GM21529 (cell line): ENCODE results near the gene CSPG4.
"Not testable (repeated sequence)": the region's sequence is repeated elsewhere in the genome, so short reads cannot be mapped to it uniquely, and the experiment has no call there.

ENCODE experiments used
- ATAC-seq: cut with Tn5 transposase; IDR thresholded peaks from one replicate; pipeline ENCODE4 v1.9.1; 2021; ENCODE audit not compliant: unreplicated experiment

The CSPG4 gene

DNA sequence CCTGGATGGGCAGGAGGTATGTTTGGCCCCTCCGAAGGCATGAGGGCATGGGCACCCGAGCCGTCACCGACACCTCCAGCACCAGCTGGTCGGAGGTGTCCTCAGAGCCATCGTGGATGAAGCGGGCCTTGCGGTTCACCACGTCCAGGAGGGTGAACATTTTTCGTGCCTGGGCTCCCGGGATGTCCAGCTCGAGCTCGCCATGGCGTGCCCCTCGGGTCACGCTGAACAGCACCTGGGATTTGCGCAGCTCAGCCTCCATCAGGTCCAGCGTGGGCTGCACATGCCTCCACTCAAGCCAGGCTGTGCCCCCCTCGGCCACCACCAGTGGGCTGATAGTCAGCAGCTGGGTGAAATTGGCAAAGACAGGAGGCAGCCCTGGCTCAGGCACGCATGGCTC, 23.2 kb downstream of the CSPG4 start:
- not testable (repeated sequence) for ATAC-seq

- no peak for ATAC-seq
These were observed 23.8 kb downstream of the CSPG4 start for GRCh38 chr15:75688831-75689230.

GRCh38 chr15:75688278-75688557, 24.4 kb downstream of the CSPG4 start:
- no peak for ATAC-seq

GRCh38 chr15:75687486-75688277, 25.0 kb downstream of the CSPG4 start:
- no peak for ATAC-seq

- not testable (repeated sequence) for ATAC-seq
These were observed 26.4 kb downstream of the CSPG4 start for GRCh38 chr15:75686212-75686642.

DNA sequence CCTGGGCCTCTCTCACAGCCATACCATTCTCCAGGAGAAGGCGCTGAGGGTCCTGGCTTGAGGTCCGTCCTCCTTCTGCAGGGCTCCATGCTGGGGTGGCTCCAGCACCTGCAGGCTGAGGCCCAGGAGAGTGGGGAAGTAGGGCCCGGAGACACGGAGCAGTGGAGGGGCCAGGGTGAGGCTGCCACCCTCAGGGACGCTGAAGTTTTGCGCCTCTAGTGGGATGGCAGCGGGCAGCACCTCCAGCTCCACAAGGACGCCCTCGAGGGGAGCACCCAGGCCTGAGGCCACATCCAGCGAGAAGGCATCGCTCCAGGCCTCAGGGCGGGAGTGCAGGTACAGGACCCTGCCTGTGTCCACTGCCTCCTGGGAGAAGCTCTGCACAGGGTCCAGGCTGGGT, 27.5 kb downstream of the CSPG4 start:
- no peak for ATAC-seq

- no peak for ATAC-seq
These were observed 28.0 kb downstream of the CSPG4 start for GRCh38 chr15:75684648-75685047.

DNA sequence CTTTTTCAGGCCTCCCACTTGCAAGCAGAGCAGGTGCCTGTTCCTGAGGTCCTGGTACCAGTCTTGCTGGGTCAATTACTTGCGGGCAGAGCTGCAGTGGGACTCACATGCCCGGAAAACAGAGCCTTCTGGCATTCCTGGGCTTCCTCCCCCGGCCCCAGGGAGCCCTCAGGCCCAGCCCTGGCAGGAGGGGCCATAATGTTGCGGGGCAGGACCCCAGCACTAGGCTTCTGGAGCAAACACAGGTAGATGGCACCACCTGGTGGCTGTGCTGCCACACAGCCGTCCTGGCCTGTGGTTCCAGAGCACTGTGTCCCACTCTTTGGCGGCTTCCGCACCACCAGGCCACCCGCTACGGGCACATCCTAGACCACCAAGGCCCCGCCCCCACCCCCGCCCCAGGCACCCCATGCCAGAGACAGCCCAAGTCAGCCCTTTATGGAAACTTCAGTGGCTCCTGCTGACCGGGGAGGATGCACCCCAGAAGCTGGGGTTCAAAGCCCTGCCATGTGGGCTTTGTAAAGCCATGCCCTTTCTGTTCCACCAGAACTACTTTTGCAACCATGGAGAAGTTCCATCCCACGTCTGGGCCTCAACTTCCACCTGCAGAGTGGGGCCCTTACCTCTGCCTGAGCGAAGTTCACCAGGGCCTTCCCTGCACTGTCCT, 28.9 kb downstream of the CSPG4 start:
- not testable (repeated sequence) for ATAC-seq

- ATAC-seq, result no peak
These were observed 30.2 kb downstream of the CSPG4 start for GRCh38 chr15:75682181-75683135.

DNA sequence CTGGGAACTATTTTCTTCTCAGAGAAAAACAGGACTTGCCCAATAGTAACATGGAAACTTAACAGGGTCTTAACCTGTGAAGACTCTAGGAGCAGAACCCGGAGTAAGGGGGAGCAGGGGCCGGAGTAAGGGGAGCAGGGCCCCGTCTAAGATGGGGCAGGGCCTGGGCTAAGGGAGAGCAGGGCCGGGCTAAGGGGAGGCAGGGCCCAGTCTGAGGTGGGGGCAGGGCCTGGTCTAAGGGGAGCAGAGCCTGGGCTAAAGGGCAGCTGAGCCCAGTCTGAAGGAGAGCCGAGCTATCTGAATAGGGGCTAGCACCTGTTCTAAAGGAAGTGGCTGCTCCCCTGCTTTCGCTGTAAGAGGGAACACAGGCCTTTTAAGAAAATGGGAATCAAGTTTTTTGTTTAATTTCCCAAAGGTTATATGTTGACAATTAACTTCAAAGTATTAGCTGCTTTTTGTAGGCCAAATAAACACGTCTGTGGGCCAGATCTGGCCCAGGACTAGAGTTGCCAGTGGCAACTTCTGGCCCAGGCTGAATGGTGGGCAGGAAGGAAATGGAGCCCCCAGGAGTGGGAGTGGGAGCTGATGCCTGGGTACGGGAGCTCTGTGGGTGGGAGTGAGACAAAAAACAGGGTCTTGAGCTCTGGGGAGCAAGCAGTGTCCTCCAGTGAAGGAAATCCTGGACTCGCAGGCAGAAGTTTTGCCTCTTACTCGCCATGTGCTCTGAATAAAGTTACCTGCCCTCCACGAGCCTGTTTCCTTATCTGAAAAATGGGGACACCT, 32.5 kb downstream of the CSPG4 start:
- no peak for ATAC-seq

GRCh38 chr15:75678324-75678690, 34.3 kb downstream of the CSPG4 start:
- ATAC-seq, result not testable (repeated sequence)

DNA sequence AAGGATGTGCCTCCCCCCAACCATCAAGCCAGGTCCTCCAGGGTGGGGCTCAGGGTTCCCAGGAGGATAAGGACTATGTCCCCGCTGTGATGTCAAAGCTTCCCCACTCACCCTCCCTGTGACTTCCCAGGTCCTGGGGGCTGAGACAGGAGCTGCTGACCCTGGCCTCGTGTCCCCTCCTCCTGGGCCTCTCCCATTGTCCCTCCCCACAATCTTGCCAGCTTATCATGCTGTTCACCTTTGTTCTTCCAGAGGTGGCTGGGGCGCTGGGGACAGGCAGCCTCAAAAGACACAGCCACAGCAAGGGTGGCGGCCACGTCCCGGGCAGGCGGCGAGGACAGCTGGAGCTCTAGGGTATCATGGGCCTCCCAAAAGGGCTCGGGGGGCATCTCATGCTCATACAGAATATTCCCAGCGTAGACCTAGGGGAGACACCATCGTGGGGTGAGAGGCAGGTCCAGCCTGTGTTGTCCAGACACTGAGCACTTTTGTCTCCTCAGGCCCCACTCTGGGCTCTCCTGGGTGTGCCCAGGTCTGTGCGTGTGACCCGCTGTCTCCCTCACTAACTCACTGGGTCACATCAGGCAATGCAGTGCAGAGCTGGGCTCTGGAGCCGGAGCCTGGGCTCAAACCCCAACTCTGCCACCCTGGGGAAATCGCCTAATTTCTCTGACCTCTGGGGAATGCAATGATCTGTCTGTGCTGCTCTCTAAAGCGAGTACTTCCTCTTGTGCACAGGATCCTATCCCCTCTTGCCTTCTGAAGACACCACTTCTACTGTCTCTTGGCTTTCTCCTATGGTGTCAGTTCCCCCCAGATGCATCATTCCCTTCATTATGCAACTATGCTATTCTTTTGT, 35.0 kb downstream of the CSPG4 start:
- ATAC-seq, result no peak

DNA sequence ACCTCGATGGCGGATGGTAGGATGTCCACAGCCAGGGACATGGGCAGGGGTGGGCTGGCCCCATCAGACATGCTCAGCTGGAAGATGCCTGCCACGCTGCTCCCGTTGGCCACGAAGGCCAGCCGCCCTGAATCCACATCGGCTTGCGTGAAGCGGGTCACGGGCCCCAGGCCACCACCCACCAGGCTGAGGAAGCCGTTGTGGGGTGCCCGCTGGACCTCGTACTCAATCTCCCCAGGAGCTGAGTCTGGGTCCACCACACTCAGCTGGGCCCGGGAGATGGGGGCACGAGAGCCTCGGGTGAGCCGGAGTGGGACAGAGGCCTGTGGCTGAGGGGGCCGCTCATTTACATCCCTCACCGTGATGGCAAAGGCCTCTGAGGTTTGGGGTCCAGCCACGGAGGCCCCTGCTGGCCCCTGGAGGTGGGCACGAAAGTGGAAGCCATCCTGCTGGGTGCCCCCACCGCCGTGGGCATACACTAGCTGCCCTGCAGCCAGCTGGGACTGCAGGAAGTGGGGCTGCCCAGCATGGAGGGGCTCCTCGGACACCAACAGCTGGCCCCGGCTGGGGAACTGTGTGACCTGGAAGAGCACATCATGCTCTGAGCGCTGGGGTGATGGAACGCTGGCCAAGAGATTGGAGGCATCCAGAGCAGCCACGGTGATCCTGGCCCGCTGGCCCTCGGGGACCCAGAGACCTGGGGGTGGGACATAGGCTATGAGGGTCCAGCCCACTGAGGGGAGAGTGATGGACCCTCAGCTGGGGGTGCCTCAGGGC, 35.8 kb downstream of the CSPG4 start:
- ATAC-seq, result no peak

DNA sequence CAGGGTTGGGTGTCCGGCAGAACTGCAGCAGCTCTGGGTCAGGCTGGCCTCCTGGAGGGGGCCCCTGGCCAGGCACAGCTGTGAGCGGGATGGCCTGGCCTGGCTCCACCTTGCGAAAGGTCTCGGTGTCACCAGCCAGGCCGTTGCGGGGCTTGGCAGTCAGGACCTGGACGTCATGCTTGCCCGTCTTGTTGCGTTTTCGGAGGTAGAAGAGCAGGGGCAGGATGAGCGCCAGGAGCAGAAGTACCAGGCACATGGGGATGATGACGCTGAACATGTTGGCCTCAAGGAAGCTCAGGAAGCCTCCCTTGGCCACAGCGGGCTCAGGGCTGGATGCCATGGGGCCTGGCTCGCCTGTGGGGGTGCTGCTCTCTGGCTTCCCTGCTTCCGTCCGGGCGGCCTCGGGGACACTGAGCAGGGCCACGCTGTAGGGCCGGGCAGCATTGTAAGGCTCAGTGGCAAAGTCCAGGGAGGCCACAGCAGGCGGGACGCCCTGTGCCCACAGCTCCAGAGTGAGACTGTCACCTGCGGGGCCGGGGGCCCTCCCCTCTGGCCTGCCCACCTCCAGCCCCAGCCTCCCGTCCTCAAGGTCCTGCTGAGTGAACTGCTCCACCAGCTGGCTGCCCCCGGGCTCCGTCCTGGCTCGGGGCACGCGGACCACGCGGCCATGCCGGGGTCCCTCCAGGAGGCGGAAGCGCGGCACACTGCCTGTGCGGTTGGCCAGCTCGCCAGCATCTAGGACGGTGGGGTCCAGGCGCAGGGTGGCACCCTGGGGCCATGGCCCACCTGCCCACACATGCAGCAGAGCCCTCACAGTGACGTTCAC, 36.9 kb downstream of the CSPG4 start:
- ATAC-seq, result no peak

DNA sequence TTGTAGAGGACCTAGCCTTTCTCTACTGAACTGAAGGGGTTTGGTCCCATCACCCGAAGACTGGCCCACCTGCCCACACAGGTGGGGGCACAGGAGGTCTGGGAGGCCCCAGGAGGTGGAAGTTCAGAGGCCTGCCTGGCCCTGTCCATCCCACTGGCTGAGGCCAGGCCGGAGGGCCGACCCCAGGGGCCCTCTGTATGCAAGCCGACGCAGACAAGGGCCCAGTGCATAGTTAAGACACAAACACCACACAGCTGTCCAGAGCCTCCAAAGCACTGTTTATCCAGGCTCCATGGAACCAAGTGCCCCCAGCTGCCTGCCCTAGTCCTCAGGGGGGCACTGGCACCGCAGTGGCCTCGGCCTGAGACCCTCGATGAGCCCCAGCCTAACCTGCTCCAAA, 38.3 kb downstream of the CSPG4 start:
- no peak for ATAC-seq

- no peak for ATAC-seq
These were observed 39.0 kb downstream of the CSPG4 start for GRCh38 chr15:75673426-75674235.

- no peak for ATAC-seq
These were observed 39.8 kb downstream of the CSPG4 start for GRCh38 chr15:75672646-75673425.
